ENCODE measurements around the gene G6PD.
A peak's percentile ranks its signal among the peaks of the same experiment; 100 is the strongest.
"Not testable (repeated sequence)": the region's sequence is repeated elsewhere in the genome, so short reads cannot be mapped to it uniquely, and the experiment has no call there.

Gene G6PD

GRCh38 chrX:154513716-154514115, 32.9 kb downstream of the G6PD start:
- DNase-seq, result no peak

GRCh38 chrX:154512879-154513553, 33.6 kb downstream of the G6PD start:
- no peak for DNase-seq

DNA sequence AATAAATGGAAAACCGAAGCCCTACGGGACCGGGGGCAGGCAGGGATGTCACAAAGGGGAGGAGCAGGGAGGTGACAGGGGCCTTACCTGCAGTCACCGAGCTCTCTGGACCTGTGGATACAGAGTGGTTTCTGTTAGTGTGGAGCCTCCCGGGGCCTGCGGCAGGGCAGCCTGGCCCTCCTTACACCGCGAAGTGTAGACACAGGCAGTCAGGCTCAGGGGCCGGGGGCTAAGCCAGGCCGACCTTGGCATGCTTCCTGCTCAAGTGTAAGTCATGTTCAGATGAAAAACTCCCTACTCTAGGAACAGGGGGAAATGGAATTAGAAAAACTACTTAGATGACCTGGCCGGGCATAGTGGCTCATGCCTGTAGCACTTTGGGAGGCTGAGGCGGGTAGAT, 34.9 kb downstream of the G6PD start:
- DNase-seq, result no peak

GRCh38 chrX:154509455-154509854, 37.2 kb downstream of the G6PD start:
- DNase-seq, result no peak

- DNase-seq, result no peak
Measured at GRCh38 chrX:154508384-154508745, 38.3 kb downstream of the G6PD start.

GRCh38 chrX:154507673-154508383, 38.8 kb downstream of the G6PD start:
- DNase-seq, result no peak

- DNase-seq, result no peak
Measured at GRCh38 chrX:154506483-154507332, 39.9 kb downstream of the G6PD start.

DNA sequence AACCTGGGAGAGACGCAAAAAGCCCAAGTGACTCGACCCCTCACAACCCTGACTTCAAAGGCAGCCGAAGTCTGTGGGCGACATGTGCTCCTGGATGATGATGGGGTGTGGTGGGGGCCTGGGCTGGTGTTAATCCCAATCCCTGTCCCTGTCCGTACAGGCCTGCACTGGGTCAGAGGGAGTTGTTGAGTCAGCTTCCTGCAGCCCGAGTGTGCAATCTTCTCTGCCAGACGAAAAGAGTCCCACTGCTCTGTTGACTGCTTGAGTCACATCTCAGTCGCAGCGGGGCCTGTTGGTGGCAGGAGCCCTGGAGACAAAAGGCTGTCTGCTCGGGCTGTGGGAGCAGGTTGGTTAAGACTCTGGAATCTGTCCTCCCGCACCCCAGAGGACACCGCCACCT, 40.9 kb downstream of the G6PD start:
- no peak for DNase-seq

GRCh38 chrX:154502989-154503388, 43.7 kb downstream of the G6PD start:
- no peak for DNase-seq

- no peak for DNase-seq
Measured at GRCh38 chrX:154502098-154502497, 44.5 kb downstream of the G6PD start.

- DNase-seq, result not testable (repeated sequence)
Measured at GRCh38 chrX:154501423-154501822, 45.2 kb downstream of the G6PD start.

DNA sequence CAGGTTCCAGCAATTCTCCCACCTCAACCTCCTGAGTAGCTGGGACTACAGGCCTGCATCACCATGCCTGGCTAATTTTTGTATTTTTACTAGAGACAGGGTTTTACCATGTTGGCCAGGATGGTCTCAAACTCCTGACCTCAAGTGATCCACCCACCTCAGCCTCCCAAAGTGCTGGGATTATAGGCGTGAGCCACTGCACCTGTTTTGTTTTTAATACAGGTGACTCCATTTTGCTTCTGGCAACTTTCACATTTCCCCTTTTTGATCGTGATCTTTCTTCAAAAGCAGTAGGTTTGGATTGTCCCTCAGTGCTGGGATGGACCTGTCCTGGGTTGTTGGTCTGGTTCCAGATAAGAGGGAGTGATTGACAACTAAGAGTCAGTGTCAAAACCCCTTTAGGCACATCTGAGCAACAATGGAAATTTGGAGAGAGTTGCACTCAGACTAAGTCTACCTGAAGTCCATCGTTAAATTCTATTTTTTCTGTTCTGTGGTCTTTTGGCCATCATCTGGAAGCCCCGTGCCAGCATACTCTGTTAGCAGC, 50.0 kb downstream of the G6PD start:
- DNase-seq, result not testable (repeated sequence)

DNA sequence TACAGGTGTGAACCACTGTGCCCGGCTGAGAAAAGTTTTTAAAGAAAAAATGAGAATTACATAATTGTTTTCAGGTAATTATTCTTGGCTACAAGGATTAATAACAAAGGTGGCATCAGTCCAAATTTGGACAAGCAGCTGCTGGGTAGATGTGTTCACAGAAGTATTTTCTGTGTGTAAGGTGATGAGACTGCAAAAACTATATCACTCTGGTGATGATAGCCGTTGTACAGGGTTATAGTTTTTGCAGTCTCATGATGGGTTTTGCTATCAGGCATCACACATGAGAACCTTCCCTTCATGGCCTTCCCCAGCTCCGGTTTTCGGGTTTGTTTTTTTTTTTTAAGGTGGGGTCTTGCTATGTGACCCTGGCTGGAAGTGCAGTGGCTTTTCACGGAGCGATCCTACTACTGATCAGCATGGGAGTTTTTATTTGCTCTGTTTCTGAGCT, 51.1 kb downstream of the G6PD start:
- no peak for DNase-seq

DNA sequence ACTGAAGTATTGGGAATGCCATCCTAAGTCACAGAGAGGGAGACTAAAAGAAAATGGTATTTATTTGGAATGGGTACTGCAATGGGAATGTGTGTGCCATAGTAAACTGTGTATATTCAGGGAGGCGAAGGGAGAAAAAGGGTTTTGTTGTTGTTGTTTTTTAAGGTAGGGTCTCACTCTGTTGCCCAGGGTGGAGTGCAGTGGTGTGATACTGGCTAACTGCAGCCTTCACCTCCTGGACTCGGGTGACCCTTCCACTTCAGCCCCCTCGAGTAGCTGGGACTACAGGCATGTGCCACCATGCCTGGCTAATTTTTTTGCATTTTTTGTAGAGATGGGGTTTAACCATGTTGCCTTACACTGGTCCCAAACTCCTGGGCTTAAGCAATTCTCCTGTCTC, 51.9 kb downstream of the G6PD start:
- DNase-seq, result no peak

GRCh38 chrX:154490414-154491083, 56.1 kb downstream of the G6PD start, which contains the start of gene SLC10A3:
Gene SLC10A3, minus strand, starts transcription at chrX:154490629. Its CDS starts 1,689 bp downstream, at chrX:154488940.
- peak; percentile 78 for DNase-seq

DNA sequence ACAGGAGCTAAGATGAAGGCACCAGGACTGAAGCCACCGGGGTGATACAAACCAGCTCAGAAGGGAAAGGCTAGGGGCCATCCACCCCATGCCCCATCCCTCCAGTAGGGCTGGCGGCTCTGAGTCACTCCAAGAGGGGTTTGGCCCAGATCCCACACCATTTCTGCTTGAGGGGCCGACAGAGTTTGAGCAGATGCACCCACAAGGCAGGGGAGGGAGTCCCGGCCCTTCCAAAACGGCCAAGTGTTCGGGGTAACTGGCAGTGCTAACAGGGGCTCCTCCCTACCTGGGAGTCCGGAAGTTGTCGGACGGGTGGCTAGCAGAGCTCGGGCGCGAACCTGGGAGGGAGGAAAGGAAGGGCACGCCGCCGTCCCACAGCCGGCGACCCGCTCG, 56.6 kb downstream of the G6PD start:
- no peak for DNase-seq

DNA sequence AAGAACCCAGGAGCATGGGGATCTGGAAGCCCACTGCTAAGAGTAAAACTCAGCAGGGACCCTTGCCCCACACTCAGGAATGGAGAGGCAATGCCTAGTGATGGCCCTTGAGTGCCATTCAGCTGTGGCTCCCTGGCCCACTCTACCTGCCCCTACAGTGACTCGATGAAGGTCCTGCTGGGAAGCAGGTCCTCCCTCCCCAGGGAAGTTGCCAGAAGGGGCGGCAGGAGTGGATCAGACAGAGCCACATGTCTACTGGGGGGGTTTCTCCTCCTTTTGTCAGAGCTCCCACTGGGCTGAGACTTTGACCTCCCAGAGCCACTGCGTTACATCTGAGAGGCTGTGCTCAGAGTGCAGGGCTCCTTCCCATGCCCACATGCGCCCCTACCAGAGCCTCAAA, 57.5 kb downstream of the G6PD start:
- DNase-seq, result no peak

DNA sequence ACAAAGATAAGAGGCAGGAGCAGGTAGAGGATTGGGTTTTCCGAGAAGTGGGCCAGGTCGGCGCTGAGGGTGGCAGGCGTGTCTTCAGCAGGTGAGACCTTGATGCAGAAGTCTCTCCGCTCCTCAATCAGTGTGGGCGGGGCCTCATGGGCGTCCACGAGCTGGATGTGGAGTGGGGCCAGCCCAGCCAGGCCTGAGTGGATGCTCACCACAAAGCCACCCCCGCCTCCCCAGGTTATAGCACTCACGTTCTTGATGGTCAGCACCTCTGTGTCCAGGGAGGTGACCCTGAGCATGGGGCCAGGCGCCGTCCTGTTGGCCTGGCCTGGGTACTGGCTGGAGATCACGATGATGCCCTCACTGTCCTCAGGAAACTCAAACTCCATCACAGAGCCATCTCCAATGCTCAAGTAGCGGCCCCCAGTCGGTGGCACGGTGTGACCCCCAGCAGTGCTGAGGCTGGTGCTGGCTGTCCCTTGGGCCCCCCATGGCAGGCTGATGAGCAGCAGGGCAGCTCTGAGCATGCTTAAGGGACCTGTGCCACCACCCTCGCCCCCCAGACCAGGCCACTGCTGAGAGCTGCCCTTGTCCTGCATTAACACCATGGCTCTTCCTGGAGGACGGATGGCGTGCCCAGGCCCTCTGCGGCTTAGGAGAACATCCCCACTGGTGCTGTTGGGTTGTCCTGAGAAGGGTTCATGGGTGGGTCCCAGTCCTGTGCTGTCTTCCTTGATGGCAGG, 58.1 kb downstream of the G6PD start:
- DNase-seq, result no peak

- no peak for DNase-seq
Measured at GRCh38 chrX:154487518-154488290, 58.9 kb downstream of the G6PD start.

- DNase-seq, result no peak
Measured at GRCh38 chrX:154486396-154487207, 60.0 kb downstream of the G6PD start, which contains the start of gene UBL4A. Gene UBL4A, minus strand, starts transcription at chrX:154486615. Its CDS starts 31 bp downstream, at chrX:154486584.
